Loucy (cell line): ENCODE results near the gene ABL2.
A peak's percentile ranks its signal among the peaks of the same experiment; 100 is the strongest.

Experiments
- CTCF ChIP-seq: fragments of 200-600 bp; sonication (generic); conservative IDR thresholded peaks from 2 replicates; pipeline ENCODE4 v1.5.1; 2014; ENCODE audit warnings: mild to moderate bottlenecking, antibody characterized with exemption, low read length
- EZH2phosphoT487 ChIP-seq: fragments of 200-600 bp; IDR thresholded peaks from 2 replicates; pipeline ENCODE4 v1.6.1; 2018; ENCODE audit warnings: antibody characterized with exemption, mild to moderate bottlenecking, moderate library complexity, borderline replicate concordance

- TF ChIP-seq CTCF (peak; percentile 68), EZH2phosphoT487 (no peak)
Observed at GRCh38 chr1:179121159-179121938, 108.1 kb downstream of the ABL2 start.
